Neural cell (in vitro differentiated cells): ENCODE results near the gene BMERB1.

ENCODE experiments used
- POLR2AphosphoS5 ChIP-seq: IDR thresholded peaks from 2 replicates; pipeline ENCODE4 v1.6.1; 2012
- TF ChIP-seq, protein P1 (sequence below): fragments of 450-650 bp; IDR thresholded peaks from 2 replicates; pipeline ENCODE4 v1.5.1; 2014; ENCODE audit warnings: antibody characterized with exemption, mild to moderate bottlenecking, moderate library complexity; ENCODE audit not compliant: poor library complexity, severe bottlenecking

DNA sequence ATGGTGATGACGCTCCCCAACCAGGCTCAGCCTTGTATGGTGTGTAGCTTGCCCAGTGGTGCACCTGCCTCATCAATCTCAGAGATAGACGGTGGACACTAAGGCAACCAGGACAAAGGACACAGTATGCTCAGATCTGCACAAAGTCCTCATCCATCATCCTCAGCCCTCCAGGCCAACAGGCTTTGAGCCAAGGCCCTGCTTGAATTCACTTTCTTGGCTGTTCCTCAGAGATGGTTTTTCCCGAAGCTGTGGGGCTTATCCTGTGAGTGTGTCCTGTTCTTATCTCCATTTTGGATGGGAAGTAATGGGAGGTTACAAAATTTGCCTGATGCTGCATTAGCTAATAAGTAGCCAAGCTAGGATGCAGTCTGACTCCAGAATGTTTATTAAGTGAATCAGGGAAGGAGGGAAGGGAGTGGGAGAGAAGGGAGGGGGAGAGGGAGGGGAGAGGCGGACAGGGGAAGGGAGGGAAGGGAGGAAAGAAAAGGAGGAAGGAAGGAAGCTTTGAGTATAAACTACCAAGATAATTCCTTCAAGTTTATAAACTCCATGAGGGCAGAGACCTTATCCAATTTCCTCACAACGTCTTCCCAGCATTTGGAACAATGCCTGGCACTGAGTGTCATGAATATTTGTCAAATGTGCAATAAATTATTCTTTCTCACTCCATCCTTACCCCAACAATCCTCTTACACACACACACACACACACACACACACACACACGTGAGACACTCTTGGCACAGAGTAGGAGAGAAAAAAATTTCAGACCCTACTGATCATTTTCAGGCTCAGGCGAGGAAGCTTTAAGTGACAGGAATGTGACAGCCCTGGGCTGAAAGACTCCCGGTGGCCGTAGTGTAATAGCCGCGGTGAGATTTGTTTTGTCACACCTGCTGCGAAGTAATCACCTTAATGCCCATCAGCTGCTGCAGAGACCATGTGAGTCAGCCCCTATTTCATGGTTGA lies 84.3 kb downstream of the BMERB1 start:
- TF ChIP-seq, protein P1, sequence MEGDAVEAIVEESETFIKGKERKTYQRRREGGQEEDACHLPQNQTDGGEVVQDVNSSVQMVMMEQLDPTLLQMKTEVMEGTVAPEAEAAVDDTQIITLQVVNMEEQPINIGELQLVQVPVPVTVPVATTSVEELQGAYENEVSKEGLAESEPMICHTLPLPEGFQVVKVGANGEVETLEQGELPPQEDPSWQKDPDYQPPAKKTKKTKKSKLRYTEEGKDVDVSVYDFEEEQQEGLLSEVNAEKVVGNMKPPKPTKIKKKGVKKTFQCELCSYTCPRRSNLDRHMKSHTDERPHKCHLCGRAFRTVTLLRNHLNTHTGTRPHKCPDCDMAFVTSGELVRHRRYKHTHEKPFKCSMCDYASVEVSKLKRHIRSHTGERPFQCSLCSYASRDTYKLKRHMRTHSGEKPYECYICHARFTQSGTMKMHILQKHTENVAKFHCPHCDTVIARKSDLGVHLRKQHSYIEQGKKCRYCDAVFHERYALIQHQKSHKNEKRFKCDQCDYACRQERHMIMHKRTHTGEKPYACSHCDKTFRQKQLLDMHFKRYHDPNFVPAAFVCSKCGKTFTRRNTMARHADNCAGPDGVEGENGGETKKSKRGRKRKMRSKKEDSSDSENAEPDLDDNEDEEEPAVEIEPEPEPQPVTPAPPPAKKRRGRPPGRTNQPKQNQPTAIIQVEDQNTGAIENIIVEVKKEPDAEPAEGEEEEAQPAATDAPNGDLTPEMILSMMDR, result no peak
- TF ChIP-seq POLR2AphosphoS5, result peak; percentile 79
